Common myeloid progenitor, CD34-positive (primary cell): Measurements from ENCODE around the gene SREBF2.
A peak's percentile ranks its signal among the peaks of the same experiment; 100 is the strongest.

Experiments used
- CTCF ChIA-PET: fragments of 350-600 bp; sonication (Branson Sonifier 250); formaldehyde crosslinking; loops from one replicate; lab custom pipeline; 2021; ENCODE audit warnings: antibody characterized with exemption; lab: Charles Lee
- POLR2A ChIA-PET: fragments of 350-600 bp; sonication (Branson Sonifier 250); formaldehyde crosslinking; loops from one replicate; lab custom pipeline; 2021; ENCODE audit warnings: antibody characterized with exemption; lab: Charles Lee
- DNase-seq, 3 donors: peaks; one replicate each; pipeline versions ENCODE4 v3.0.0 to v3.0.0-alpha.2; 2013
- H3K27ac ChIP-seq, 2 experiments: 1 replicate in 1 of 2; 2 replicates in 1 of 2; pipeline ENCODE4 v1.7.0; 2013; ENCODE audit warnings: inconsistent platforms in 2 of 2, low read length in 2 of 2, mild to moderate bottlenecking in 2 of 2, low read depth in 1 of 2, moderate library complexity in 1 of 2; ENCODE audit not compliant: severe bottlenecking in 2 of 2, insufficient read depth in 1 of 2, poor library complexity in 1 of 2
- H3K27me3 ChIP-seq, 5 experiments: replicated peaks in 2 of 5; 1 replicate in 3 of 5; 2 replicates in 2 of 5; pipeline versions ENCODE4 v1.6.1 to v1.7.0; 2013; ENCODE audit warnings: low read length in 4 of 5, mild to moderate bottlenecking in 2 of 5, moderate library complexity in 2 of 5, inconsistent platforms in 1 of 5; ENCODE audit not compliant: insufficient read depth in 5 of 5, control insufficient read depth in 4 of 5
- H3K36me3 ChIP-seq, 4 experiments: 1 replicate in 2 of 4; 2 replicates in 2 of 4; pipeline versions ENCODE4 v1.6.1 to v1.7.0; 2013; ENCODE audit warnings: low read length in 3 of 4, control low read depth in 1 of 4, mild to moderate bottlenecking in 1 of 4; ENCODE audit not compliant: control insufficient read depth in 4 of 4, insufficient read depth in 4 of 4
- H3K4me1 ChIP-seq, 4 experiments: 1 replicate in 3 of 4; 2 replicates in 1 of 4; pipeline versions ENCODE4 v1.6.1 to v1.7.1; 2013; ENCODE audit warnings: low read length in 3 of 4, mild to moderate bottlenecking in 3 of 4, control low read depth in 1 of 4, inconsistent platforms in 1 of 4, moderate library complexity in 1 of 4; ENCODE audit not compliant: control insufficient read depth in 4 of 4, insufficient read depth in 4 of 4; ENCODE audit errors: control extremely low read depth in 1 of 4
- H3K4me3 ChIP-seq, 7 experiments: 1 replicate in 4 of 7; 2 replicates in 3 of 7; pipeline versions ENCODE4 v1.5.1 to v1.7.0; 2013; ENCODE audit warnings: mild to moderate bottlenecking in 7 of 7, low read length in 6 of 7, moderate library complexity in 6 of 7, inconsistent platforms in 2 of 7, low read depth in 2 of 7, control low read depth in 1 of 7; ENCODE audit not compliant: insufficient read depth in 4 of 7, control insufficient read depth in 1 of 7; ENCODE audit errors: extremely low read depth in 1 of 7
- H3K9me3 ChIP-seq, 5 experiments: 1 replicate in 4 of 5; 2 replicates in 1 of 5; pipeline versions ENCODE4 v1.6.1 to v1.7.1; 2013; ENCODE audit warnings: low read length in 4 of 5, mild to moderate bottlenecking in 2 of 5, inconsistent platforms in 1 of 5, low read depth in 1 of 5, moderate library complexity in 1 of 5; ENCODE audit not compliant: control insufficient read depth in 4 of 5, insufficient read depth in 2 of 5; ENCODE audit errors: control extremely low read depth in 1 of 5
- WGBS: methylation state at CpG from one replicate; pipeline ENCODE4 v1.1.5; 2013; ENCODE audit not compliant: insufficient coverage; 5-methylcytosine and 5-hydroxymethylcytosine counted together

SREBF2 gene

GRCh38 chr22:41923595-41924276, 90.8 kb downstream of the SREBF2 start:
- H3K9me3 ChIP-seq = no peaks in the 10 kb centered on the region
- DNase-seq = no peak
- ChIA-PET POLR2A (no interaction called here), CTCF (interaction anchor here (0.9 to 5.0 kb wide), 2 partner anchors 15 to 61 kb away, joined by 3 to 48 read pairs; no protein-coding TSS in a partner anchor)
- H3K36me3 ChIP-seq = no peaks in the 10 kb centered on the region
- 93% methylated on average over 5 of the region's 14 CpGs for WGBS
- peaks cover 0 to 51% (median 9%) of the 10 kb centered on the region in 5 experiments for H3K27me3 ChIP-seq
- no peak overlapping the region for H3K27ac ChIP-seq
- peaks cover 0 to 35% (median 28%) of the 10 kb centered on the region in 4 experiments for H3K4me1 ChIP-seq
- H3K4me3 ChIP-seq = no peak overlapping the region

DNA sequence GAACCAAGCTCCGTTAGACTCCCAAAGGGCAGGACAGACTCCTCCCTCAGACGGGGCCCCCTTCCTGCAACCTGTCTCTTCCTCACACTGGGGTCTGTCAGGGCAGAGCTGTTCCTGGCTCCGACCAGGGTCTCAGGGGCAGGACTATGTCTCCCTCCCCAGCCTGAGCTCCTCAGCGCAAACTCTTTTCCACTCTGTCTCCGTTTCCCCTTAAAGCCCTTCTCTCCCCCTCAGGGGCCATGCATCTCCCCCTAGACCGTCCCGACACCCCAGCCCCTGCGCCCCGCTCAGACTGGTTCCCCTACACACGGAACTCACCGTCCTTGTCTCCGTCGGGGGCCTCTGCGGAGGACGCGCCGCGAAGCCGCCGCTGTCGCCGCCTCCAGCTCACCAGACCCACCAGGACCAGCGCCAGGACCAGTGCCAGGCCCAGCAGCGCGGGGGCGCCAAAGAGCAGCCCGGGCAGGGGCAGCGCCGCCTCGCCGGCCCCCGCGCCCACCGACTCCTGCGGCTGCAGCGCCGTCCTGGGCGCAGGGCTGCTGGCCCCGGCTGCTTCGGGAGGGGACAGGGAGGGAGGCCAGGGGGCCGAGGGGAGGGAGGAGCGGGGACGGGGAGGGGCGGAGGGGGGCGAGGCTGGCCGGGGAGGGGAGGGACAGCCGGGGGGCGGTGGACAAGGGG, 93.0 kb downstream of the SREBF2 start:
- WGBS = 4% methylated on average over 10 of the region's 48 CpGs
- no peaks in the 10 kb centered on the region for H3K36me3 ChIP-seq
- ChIA-PET CTCF (interaction anchor here (0.6 to 5.0 kb wide), 14 partner anchors 8 to 518 kb away, joined by 3 to 48 read pairs (median 4); partner anchors contain the start of gene MEI1), POLR2A (interaction anchor here (0.9 to 2.0 kb wide), 3 partner anchors 8 to 14 kb away, joined by 3 to 5 read pairs (median 5); no protein-coding TSS in a partner anchor)
- peak; percentile 57 to 80 (median 79) for DNase-seq
- peaks cover 0 to 41% (median 8%) of the 10 kb centered on the region in 5 experiments for H3K27me3 ChIP-seq
- H3K27ac ChIP-seq = no peak overlapping the region
- H3K9me3 ChIP-seq = no peaks in the 10 kb centered on the region
- H3K4me1 ChIP-seq = peaks cover 0 to 17% (median 11%) of the 10 kb centered on the region in 4 experiments
- peak overlapping the region in 5 of 7 experiments; percentile 6 to 63 (median 56) for H3K4me3 ChIP-seq

- CTCF ChIA-PET = interaction anchor here (0.8 to 1.6 kb wide), 3 partner anchors 8 to 34 kb away, joined by 3 to 5 read pairs (median 3); no protein-coding TSS in a partner anchor
- no peak overlapping the region for H3K27ac ChIP-seq
Measured at GRCh38 chr22:41927813-41928212, 94.9 kb downstream of the SREBF2 start.

GRCh38 chr22:41928593-41929417, 95.9 kb downstream of the SREBF2 start:
- Histone ChIP-seq H3K36me3 (peaks cover 0 to 12% (median 0%) of the 10 kb centered on the region in 4 experiments), H3K4me3 (no peak overlapping the region), H3K27me3 (peaks cover 0 to 35% (median 8%) of the 10 kb centered on the region in 5 experiments), H3K4me1 (peaks cover 0 to 22% (median 18%) of the 10 kb centered on the region in 4 experiments), H3K27ac (no peak overlapping the region), H3K9me3 (no peaks in the 10 kb centered on the region)
- CTCF ChIA-PET = interaction anchor here (0.8 to 1.6 kb wide), 4 partner anchors 9 to 166 kb away, joined by 3 to 5 read pairs (median 3); no protein-coding TSS in a partner anchor
- DNase-seq = no peak
- WGBS = 89% methylated on average over 11 of the region's 14 CpGs
- POLR2A ChIA-PET = interaction anchor here (0.5 kb wide), 1 partner anchor 159 kb away, joined by 3 read pairs; no protein-coding TSS in a partner anchor

More at GRCh38 chr22:41927813-41928212, 94.9 kb downstream of the SREBF2 start:
- H3K9me3 ChIP-seq = no peaks in the 10 kb centered on the region
- H3K36me3 ChIP-seq = peaks cover 0 to 6% (median 0%) of the 10 kb centered on the region in 4 experiments
- peaks cover 0 to 41% (median 8%) of the 10 kb centered on the region in 5 experiments for H3K27me3 ChIP-seq
- H3K4me1 ChIP-seq = peaks cover 0 to 17% (median 11%) of the 10 kb centered on the region in 4 experiments
- DNase-seq = no peak
- POLR2A ChIA-PET = no interaction called here
- no peak overlapping the region for H3K4me3 ChIP-seq
- 92% methylated on average over 6 of the region's 6 CpGs for WGBS

DNA sequence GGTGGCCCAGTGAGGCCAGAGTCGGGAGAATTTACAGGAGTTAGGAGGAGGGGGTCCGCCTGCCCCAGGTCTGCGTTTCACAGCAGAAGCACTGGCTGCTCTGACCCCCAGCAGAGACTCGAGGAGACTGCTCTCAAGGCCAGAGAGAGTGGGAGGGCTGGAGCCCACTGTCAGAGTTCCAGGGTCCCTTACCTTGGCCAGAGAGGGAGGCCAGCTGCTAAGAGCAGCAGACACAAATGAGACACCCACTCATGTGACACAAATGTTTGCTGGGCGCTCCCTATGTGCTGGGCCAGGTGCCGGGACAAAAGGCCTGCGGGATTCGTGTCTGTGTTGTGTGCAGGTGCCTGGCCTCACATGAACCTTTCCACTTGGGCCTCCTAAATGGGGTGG, 96.5 kb downstream of the SREBF2 start:
- CTCF ChIA-PET = interaction anchor here (1.6 kb wide), 1 partner anchor 11 kb away, joined by 5 read pairs; no protein-coding TSS in a partner anchor
- no peak overlapping the region for H3K27ac ChIP-seq
- H3K27me3 ChIP-seq = peaks cover 0 to 35% (median 8%) of the 10 kb centered on the region in 5 experiments
- 94% methylated on average over 8 of the region's 8 CpGs for WGBS
- H3K9me3 ChIP-seq = no peaks in the 10 kb centered on the region
- H3K36me3 ChIP-seq = peaks cover 0 to 15% (median 0%) of the 10 kb centered on the region in 4 experiments
- H3K4me1 ChIP-seq = peaks cover 0 to 27% (median 21%) of the 10 kb centered on the region in 4 experiments
- no peak for DNase-seq
- POLR2A ChIA-PET = interaction anchor here (0.5 kb wide), 1 partner anchor 160 kb away, joined by 3 read pairs; no protein-coding TSS in a partner anchor
- no peak overlapping the region for H3K4me3 ChIP-seq

- Histone ChIP-seq H3K4me1 (peaks cover 0 to 15% (median 11%) of the 10 kb centered on the region in 4 experiments), H3K9me3 (no peaks in the 10 kb centered on the region), H3K36me3 (peaks cover 0 to 23% (median 1%) of the 10 kb centered on the region in 4 experiments), H3K27me3 (peaks cover 0 to 16% (median 0%) of the 10 kb centered on the region in 5 experiments), H3K4me3 (no peak overlapping the region), H3K27ac (no peak overlapping the region)
- ChIA-PET CTCF (no interaction called here), POLR2A (no interaction called here)
- 88% methylated on average over 9 of the region's 10 CpGs for WGBS
- no peak for DNase-seq
Measured at GRCh38 chr22:41931701-41932269, 98.9 kb downstream of the SREBF2 start.
